Sigmoid colon (tissue), 7 donors: ENCODE data around the gene PRSS8. TPM values are rescaled to one million over a fixed set of nuclear protein-coding genes. Genes with fewer than 3 reads are reported as not detected.
A peak's percentile ranks its signal among the peaks of the same experiment; 100 is the strongest.

Experiments used
- DNase-seq: peaks from one replicate; pipeline ENCODE4 v3.0.0-alpha.2; 2019
- H3K27ac ChIP-seq, 4 donors: fragments of 200-600 bp; sonication (generic); one replicate each; pipeline ENCODE4 v1.5.1; 2016 to 2019; ENCODE audit warnings: mild to moderate bottlenecking in 1 of 4
- H3K27me3 ChIP-seq, 3 donors: fragments of 200-600 bp; sonication (generic); one replicate each; pipeline ENCODE4 v1.5.1; 2019; ENCODE audit warnings: mild to moderate bottlenecking in 1 of 3
- H3K36me3 ChIP-seq, 4 donors: fragments of 200-600 bp; sonication (generic); one replicate each; pipeline ENCODE4 v1.5.1; 2016 to 2019
- H3K4me1 ChIP-seq, 4 donors: fragments of 200-600 bp; sonication (generic); one replicate each; pipeline ENCODE4 v1.5.1; 2017 to 2019
- H3K4me3 ChIP-seq, 4 donors: fragments of 200-600 bp; sonication (generic); one replicate each; pipeline ENCODE4 v1.5.1; 2017 to 2019; ENCODE audit warnings: mild to moderate bottlenecking in 2 of 4, moderate library complexity in 1 of 4
- H3K9me3 ChIP-seq, 4 donors: fragments of 200-600 bp in 3 of 4; sonication (generic) in 3 of 4; one replicate each; pipeline versions ENCODE4 v1.5.1 to v1.6.1; 2013 to 2019
- CTCF ChIP-seq, 4 experiments: fragments of 450-650 bp in 3 of 4; fragments of 200-600 bp in 1 of 4; IDR thresholded peaks; one replicate each; pipeline ENCODE4 v1.5.1; 2016 to 2019; ENCODE audit warnings: antibody characterized with exemption in 4 of 4, mild to moderate bottlenecking in 3 of 4, moderate library complexity in 2 of 4
- EP300 ChIP-seq, 4 donors: sonication (generic); formaldehyde crosslinking; IDR thresholded peaks; one replicate each; pipeline ENCODE4 v1.6.1; 2017; ENCODE audit warnings: antibody characterized with exemption in 4 of 4
- POLR2A ChIP-seq, 2 donors: fragments of 450-650 bp; IDR thresholded peaks; one replicate each; pipeline ENCODE4 v1.6.1; 2016; ENCODE audit warnings: antibody characterized with exemption in 2 of 2, mild to moderate bottlenecking in 2 of 2, moderate library complexity in 2 of 2
- POLR2AphosphoS5 ChIP-seq, 4 donors: sonication (generic); formaldehyde crosslinking; IDR thresholded peaks; one replicate each; pipeline ENCODE4 v1.6.1; 2017; ENCODE audit warnings: antibody characterized with exemption in 4 of 4
- WGBS, 2 donors: extraction: QIAGEN DNeasy Blood & Tissue Kit; methylation state at CpG; one replicate each; pipeline ENCODE4 v1.1.7; 2013; 5-methylcytosine and 5-hydroxymethylcytosine counted together
- intact Hi-C: fragments of 100-400 bp; cut with DNase I; formaldehyde crosslinking; loops from one replicate; pipeline ENCODE4 v1.15.1; 2023
- polyA plus RNA-seq, 3 donors: library from polyadenylated mRNA; stranded (reverse); fragments of 200-250 nt; gene quantifications; one replicate each; pipeline ENCODE4 v1.2.3, GENCODE V29; 2013
- total RNA-seq, 4 donors: library from RNA; depleted of rRNA; stranded (reverse); fragments of >200 nt; gene quantifications; one replicate each; pipeline ENCODE4 v1.1.0, GENCODE V29; 2016
- donor health status: healthy with polysubstance abuse.
- donor health status: Bipolar disorder and iron deficiency.
- donor health status: healthy.

The PRSS8 gene
- total and polyA plus RNA-seq, 7 donors = 0.16 to 342 (median 28.9) TPM; not detected in 1

GRCh38 chr16:31149332-31149731 lies 13.8 kb upstream of the PRSS8 start:
- TF ChIP-seq POLR2A (IDR thresholded peaks at IDR 0.05) = no peak
- TF ChIP-seq CTCF (IDR thresholded peaks at IDR 0.05) = no peak
- TF ChIP-seq POLR2AphosphoS5 (IDR thresholded peaks at IDR 0.05) = no peak
- TF ChIP-seq EP300 (IDR thresholded peaks at IDR 0.05) = no peak
- Histone ChIP-seq H3K36me3 (no peaks in the 10 kb centered on the region), H3K27me3 (peaks cover 5 to 31% (median 20%) of the 10 kb centered on the region in 3 donors), H3K4me1 (peaks cover 0 to 7% (median 2%) of the 10 kb centered on the region in 4 donors), H3K27ac (peak overlapping the region in 1 of 4 donors; percentile 27), H3K9me3 (no peaks in the 10 kb centered on the region), H3K4me3 (no peak overlapping the region)
- 72 to 84% methylated on average over 5 of the region's 5 CpGs for WGBS, 2 donors
- intact Hi-C loops = no loop called here
- no peak for DNase-seq

GRCh38 chr16:31148896-31149295 lies 13.4 kb upstream of the PRSS8 start:
- WGBS, 2 donors = 90 to 91% methylated on average over 25 of the region's 25 CpGs
- H3K36me3 ChIP-seq = no peaks in the 10 kb centered on the region
- peaks cover 0 to 7% (median 2%) of the 10 kb centered on the region in 4 donors for H3K4me1 ChIP-seq
- peaks cover 5 to 31% (median 20%) of the 10 kb centered on the region in 3 donors for H3K27me3 ChIP-seq
- DNase-seq = no peak
- intact Hi-C loops = no loop called here
- H3K27ac ChIP-seq = no peak overlapping the region
- TF ChIP-seq POLR2AphosphoS5 (IDR thresholded peaks at IDR 0.05) = no peak
- no peak for TF ChIP-seq EP300 (IDR thresholded peaks at IDR 0.05)
- no peak for TF ChIP-seq CTCF (IDR thresholded peaks at IDR 0.05)
- no peak for TF ChIP-seq POLR2A (IDR thresholded peaks at IDR 0.05)
- H3K4me3 ChIP-seq = no peak overlapping the region
- H3K9me3 ChIP-seq = no peaks in the 10 kb centered on the region

GRCh38 chr16:31148281-31148728 lies 12.8 kb upstream of the PRSS8 start:
- Histone ChIP-seq H3K27me3 (peaks cover 5 to 31% (median 20%) of the 10 kb centered on the region in 3 donors), H3K9me3 (no peaks in the 10 kb centered on the region), H3K36me3 (no peaks in the 10 kb centered on the region), H3K4me1 (peaks cover 0 to 7% (median 2%) of the 10 kb centered on the region in 4 donors), H3K4me3 (no peak overlapping the region), H3K27ac (no peak overlapping the region)
- intact Hi-C loops = no loop called here
- TF ChIP-seq POLR2AphosphoS5 (IDR thresholded peaks at IDR 0.05) (no peak), EP300 (IDR thresholded peaks at IDR 0.05) (no peak), POLR2A (IDR thresholded peaks at IDR 0.05) (no peak), CTCF (IDR thresholded peaks at IDR 0.05) (no peak)
- no peak for DNase-seq
- WGBS, 2 donors = 15 to 41% methylated on average over 40 of the region's 40 CpGs

GRCh38 chr16:31147574-31147973 lies 12.0 kb upstream of the PRSS8 start:
- 90 to 94% methylated on average over 3 of the region's 3 CpGs for WGBS, 2 donors

More at GRCh38 chr16:31147574-31147973, 12.0 kb upstream of the PRSS8 start:
- no peaks in the 10 kb centered on the region for H3K9me3 ChIP-seq
- H3K4me3 ChIP-seq = no peak overlapping the region
- TF ChIP-seq CTCF (IDR thresholded peaks at IDR 0.05) = no peak
- TF ChIP-seq EP300 (IDR thresholded peaks at IDR 0.05) = no peak
- no peak for TF ChIP-seq POLR2A (IDR thresholded peaks at IDR 0.05)
- no peak for TF ChIP-seq POLR2AphosphoS5 (IDR thresholded peaks at IDR 0.05)
- peaks cover 0 to 12% (median 8%) of the 10 kb centered on the region in 4 donors for H3K4me1 ChIP-seq
- H3K27ac ChIP-seq = no peak overlapping the region
- H3K27me3 ChIP-seq = peaks cover 5 to 31% (median 20%) of the 10 kb centered on the region in 3 donors
- no peaks in the 10 kb centered on the region for H3K36me3 ChIP-seq
- intact Hi-C loops = no loop called here
- no peak for DNase-seq
